HG02759 (cell line): ENCODE measurements around the gene ARHGEF38.
A peak's percentile ranks its signal among the peaks of the same experiment; 100 is the strongest.
"Not testable (repeated sequence)": the region's sequence is repeated elsewhere in the genome, so short reads cannot be mapped to it uniquely, and the experiment has no call there.

Source experiments
- ATAC-seq: cut with Tn5 transposase; IDR thresholded peaks from one replicate; pipeline ENCODE4 v1.9.1; 2021; ENCODE audit warnings: mild to moderate bottlenecking, moderate library complexity; ENCODE audit not compliant: unreplicated experiment

The ARHGEF38 gene

DNA sequence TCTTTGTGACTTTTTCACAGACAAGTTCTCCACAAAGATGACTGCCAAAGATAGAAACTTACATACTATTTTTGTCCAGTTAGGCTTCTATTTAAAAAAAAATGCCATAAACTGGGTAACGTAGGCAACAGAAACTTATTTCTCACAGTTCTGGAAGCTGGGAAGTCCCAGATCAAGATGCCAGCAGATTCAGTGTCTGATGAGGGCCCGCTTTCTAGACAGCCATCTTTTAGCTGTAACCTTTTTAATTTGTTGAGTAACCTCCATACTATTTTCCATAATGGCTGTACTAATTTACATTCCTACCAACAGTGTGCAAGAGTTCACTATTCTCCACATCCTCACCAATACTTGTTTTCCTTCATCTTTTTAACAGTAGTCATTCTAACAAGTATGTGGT lies 55.5 kb downstream of the ARHGEF38 start:
- no peak for ATAC-seq

- not testable (repeated sequence) for ATAC-seq
These were observed 57.4 kb downstream of the ARHGEF38 start for GRCh38 chr4:105609819-105610218.

- ATAC-seq = no peak
These were observed 60.9 kb downstream of the ARHGEF38 start for GRCh38 chr4:105613306-105613705.

DNA sequence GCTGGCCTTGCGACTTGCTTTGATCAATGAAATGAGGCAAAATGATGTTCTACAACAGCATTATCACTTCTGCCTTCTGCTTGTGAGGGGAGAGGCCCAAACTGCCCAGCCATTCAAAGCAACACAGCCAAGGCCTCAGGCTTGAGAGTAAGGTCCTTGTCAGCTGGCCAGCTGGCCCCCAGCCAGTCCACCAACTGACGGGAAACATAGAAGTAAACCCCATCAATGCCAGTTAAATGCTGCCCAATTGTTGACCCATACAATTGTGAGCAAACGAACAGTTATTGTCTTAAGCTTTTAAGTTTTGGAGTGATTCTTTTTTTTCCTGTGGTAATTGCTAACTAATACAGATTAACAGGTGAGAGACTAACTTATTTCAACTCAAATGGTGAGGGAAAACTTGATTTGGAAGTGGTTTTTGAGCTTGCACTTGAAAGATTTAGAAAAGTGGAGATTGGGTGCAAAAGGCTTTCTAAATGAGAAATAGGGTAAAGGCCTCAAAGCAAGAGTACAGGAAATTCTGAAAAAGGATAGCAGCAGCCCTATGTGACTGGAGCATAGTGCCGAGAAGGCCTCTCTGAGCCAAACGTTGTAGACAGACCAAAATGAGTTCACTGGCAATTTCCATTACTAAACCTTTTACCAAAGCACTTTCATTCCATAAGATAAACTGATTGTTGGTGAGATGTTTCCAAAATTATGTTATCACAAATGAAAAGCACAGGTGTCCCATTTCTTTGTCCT lies 66.9 kb downstream of the ARHGEF38 start:
- no peak for ATAC-seq

DNA sequence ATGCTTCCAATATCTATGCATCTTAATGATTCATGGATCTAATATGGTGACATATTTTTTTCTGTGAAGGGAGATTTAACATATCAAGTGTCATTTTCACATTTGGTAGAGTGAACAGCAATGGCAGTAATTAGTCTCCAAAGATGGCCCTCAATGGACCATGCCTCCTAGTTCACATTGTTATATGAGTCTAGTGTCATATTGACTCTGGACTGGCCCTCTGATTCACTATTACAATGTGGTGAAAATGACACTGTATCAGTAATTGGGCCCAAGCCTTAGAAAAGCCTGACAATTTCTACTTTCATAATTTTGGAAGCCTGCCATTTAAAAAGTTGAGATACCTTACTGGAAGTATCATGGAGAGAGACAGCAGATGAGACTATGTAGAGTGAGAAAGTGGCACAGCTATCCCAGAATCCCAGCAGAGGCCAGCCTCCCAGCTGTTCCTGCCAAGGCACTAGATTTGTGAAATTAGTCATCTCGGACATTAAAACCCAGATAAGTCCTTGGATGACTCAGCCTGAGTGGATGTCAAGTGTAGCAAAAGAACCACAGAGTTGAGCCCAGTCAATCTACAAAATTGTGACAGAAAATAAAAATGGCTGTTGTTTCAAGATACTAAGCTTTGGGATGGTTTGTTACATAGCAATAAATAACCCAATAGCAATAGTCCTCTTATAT lies 68.4 kb downstream of the ARHGEF38 start:
- no peak for ATAC-seq

- no peak for ATAC-seq
These were observed 69.8 kb downstream of the ARHGEF38 start for GRCh38 chr4:105622269-105622668.

GRCh38 chr4:105623099-105623498 lies 70.7 kb downstream of the ARHGEF38 start:
- no peak for ATAC-seq

GRCh38 chr4:105624530-105624929 lies 72.1 kb downstream of the ARHGEF38 start:
- ATAC-seq = peak; percentile 65

GRCh38 chr4:105625214-105625613 lies 72.8 kb downstream of the ARHGEF38 start:
- no peak for ATAC-seq

GRCh38 chr4:105626846-105627245 lies 74.4 kb downstream of the ARHGEF38 start:
- no peak for ATAC-seq

DNA sequence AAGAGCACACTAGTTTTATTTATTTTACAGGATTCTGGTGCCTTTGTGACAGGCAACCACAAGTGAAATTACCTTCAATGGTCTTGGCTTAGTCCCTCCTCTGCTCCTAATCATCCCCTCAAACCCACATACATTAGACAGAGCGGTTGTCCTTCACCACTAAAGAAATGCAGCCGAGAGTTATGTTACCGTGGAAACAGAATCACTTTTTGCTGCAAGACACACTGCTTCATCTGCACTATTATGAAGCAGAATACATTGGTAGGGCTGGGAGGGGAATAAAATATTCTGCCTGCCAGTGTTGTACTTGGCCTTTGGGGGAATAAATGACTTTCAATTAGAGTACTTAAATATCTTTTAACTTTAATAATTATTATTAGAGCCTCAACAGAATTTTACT lies 75.2 kb downstream of the ARHGEF38 start:
- ATAC-seq = no peak

DNA sequence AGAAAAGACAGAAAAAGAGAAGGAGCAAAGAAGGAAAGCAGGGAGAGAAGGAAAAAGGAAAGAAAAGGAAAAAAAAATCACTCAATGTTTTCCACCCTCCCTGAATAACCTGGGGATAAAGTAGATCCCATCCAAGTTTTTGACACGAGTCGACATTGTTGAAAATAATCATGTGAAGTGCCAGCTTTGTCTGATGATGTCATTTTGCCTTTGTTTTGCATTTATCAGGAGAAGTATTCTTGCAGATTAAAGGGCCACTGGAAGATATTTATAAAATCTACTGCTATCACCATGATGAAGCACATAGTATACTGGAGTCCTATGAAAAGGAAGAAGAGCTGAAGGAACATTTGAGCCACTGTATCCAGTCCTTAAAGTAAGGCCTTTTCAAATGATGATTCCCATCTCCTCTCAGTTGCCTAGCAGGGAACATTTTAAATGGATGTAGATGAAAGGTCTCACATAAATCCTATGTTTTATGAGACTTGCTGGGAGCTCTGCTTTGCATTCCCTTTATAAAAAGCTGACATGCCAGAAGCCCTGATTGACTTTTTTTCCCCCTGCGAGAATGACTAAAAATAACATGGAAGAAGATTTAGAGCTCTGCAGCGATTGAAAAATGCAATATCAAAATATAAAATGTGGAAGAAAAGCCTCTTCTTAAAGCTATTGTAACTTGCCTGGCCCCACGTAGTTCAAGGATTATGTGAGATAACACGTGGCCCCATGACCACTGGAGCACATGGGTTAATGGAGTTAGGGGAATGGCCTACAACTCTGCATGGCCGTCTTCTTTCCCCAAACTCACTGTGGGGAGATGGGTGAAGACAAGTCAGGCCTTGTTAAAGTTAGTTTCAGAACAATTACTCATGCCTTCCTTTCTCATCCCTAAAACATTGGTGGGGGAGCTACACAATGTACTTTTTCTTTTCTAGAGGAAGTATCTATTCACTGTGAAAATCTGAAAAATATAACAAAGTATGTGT lies 78.5 kb downstream of the ARHGEF38 start:
- ATAC-seq = no peak

GRCh38 chr4:105631818-105632400 lies 79.5 kb downstream of the ARHGEF38 start:
- no peak for ATAC-seq

DNA sequence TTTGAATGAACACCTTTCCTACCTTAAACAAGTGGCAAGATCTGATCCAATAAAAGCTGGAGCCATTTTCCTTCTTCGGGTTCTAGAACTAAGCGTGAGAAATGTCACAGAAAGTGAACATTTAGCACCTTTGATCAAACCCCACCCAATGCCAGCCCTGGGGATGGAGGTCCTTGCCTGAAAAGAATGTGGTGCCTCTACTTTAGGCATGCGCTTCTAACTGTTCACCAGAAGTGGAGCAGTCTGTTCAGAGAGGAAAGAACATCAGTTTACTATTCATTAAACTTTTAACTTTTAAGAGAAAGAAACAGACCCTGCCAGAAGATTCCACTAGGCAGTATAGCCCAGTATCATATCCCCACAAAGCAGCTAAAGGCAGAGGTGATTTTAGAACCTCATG lies 80.2 kb downstream of the ARHGEF38 start:
- no peak for ATAC-seq

GRCh38 chr4:105633241-105633640 lies 80.8 kb downstream of the ARHGEF38 start:
- no peak for ATAC-seq

DNA sequence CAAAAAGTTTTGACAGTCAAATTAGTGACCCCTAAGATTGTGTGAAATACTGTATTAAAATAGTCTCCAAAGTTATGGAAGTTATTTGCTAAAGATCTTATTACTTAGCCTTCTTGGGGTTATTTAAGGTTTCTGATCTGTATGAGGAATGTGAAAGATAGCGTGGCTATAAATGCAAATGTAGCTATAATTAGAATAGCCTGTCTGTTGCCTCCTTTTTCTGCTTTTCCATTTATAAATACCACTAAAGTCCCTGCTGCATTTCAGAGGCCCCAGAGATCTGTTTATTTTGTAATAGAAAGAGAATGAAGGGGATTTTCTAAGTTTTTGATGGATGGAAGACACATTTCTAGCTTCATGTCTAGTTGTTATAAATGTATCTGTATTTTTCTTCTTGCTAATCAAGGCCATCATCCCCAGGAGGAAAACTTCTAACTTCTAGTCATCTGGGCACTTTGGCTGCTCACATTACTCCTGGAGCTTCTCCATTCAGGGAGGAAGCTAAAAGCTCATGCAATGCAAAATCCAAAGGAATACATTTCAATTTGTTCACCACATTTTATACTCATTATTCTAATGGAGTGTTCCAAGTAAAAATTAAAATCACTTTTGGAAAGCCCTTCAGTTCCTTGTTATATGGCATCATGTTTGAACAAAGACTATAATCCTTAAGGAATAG lies 82.1 kb downstream of the ARHGEF38 start:
- ATAC-seq = no peak

DNA sequence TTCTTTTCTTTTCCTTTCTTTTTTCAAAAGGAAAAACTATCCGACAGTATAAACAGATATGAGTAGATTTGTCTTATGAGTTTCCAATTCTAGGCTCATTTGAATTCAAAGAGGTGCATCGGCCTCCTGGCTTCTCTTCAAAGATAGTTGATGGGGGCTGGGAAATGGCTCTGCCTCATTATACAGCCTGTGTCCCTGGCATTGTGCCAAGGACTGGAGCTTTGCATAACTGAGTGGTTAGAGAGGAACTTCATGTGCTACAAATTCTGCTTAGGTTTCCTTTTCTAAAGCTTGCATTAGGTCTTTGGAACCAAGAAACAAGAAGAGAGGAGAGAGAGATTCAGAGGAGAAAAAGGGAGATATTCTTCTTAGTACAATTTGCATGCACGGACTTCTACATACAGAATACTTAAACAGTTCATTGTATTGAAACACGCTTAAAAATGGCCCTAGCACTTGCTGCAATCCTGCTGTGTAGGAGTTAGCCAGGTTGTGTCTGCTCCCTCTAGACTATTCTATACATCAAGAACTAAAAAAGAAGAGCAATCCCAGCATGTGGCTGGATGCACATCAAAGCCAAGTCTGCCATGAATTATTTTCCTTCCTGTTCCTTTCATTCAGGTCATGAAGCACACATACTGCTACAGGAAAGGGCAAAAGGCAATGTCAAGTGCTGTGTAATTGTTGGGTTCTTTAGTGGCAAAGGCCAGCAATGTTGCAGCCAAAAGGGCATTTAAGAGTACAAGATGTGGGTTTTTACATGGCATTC lies 85.2 kb downstream of the ARHGEF38 start:
- ATAC-seq = peak; percentile 87

DNA sequence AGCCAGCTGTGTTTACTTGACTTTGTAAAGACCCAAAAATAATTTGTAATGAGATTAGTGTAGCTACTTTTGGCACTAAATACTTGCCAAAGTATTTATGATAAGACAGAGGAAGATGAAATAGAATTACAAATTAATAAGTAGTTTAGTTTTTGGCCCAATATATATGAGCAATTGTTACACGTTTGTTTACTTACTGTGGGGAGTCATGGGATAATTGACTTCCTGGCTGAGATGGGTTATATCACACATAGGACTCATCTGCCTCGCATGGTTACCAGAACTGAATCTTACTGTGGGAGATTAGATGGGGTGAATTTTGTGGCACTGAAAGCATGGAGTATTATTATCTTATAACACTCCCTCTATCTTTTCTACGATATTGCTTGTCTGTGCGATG lies 89.4 kb downstream of the ARHGEF38 start:
- ATAC-seq = no peak

DNA sequence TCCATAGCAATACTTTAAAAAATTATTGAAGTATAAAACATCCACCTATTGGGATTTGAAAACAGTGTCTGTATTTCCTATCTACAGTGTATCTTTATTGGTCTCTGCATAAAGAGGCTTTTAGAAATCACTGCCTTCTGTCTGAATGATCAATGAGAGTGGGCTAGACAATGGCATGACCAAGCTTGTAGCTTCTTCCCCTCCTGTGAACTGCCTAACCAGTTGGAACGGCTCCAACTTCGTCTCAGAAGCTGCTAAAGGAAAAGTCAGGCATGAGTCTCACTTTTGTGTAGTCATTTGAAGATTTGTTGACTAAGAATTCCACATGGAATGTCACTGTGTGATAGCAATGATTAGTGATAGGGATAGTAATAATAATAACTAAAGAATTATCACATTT lies 91.8 kb downstream of the ARHGEF38 start:
- ATAC-seq = no peak

- ATAC-seq = no peak
These were observed 93.0 kb downstream of the ARHGEF38 start for GRCh38 chr4:105645440-105645839.
